Skeletal muscle tissue (tissue), 4 donors: Measurements from ENCODE around the gene PRRC1. TPM values are rescaled to one million over a fixed set of nuclear protein-coding genes. Genes with fewer than 3 reads are reported as not detected.

Experiments
- H3K27ac ChIP-seq: one replicate; pipeline ENCODE4 v1.7.0; 2013; ENCODE audit warnings: mild to moderate bottlenecking, low read depth, low read length, inconsistent platforms
- H3K27me3 ChIP-seq, 3 donors: one replicate each; pipeline ENCODE4 v1.7.0; 2013; ENCODE audit warnings: low read length in 3 of 3; ENCODE audit not compliant: control insufficient read depth in 3 of 3, insufficient read depth in 3 of 3
- H3K36me3 ChIP-seq, 3 donors: one replicate each; pipeline ENCODE4 v1.7.0; 2013; ENCODE audit warnings: low read length in 3 of 3; ENCODE audit not compliant: control insufficient read depth in 3 of 3, insufficient read depth in 3 of 3
- H3K4me1 ChIP-seq, 3 donors: one replicate each; pipeline ENCODE4 v1.7.0; 2013; ENCODE audit warnings: low read length in 3 of 3, mild to moderate bottlenecking in 3 of 3; ENCODE audit not compliant: control insufficient read depth in 3 of 3, insufficient read depth in 3 of 3
- H3K4me3 ChIP-seq, 3 donors: one replicate each; pipeline ENCODE4 v1.7.0; 2013; ENCODE audit warnings: low read length in 3 of 3
- H3K9ac ChIP-seq, 3 donors: one replicate each; pipeline ENCODE4 v1.7.0; 2013; ENCODE audit warnings: low read length in 3 of 3, mild to moderate bottlenecking in 3 of 3, moderate library complexity in 2 of 3, low read depth in 1 of 3
- H3K9me3 ChIP-seq, 3 donors: one replicate each; pipeline ENCODE4 v1.7.0; 2013; ENCODE audit warnings: low read length in 3 of 3; ENCODE audit not compliant: control insufficient read depth in 3 of 3
- total RNA-seq: library from RNA; depleted of rRNA; stranded (reverse); fragments of >200 nt; gene quantifications from one replicate; pipeline ENCODE4 v1.2.3, GENCODE V29; 2014
- donor health status: Osteomylitis.

PRRC1 gene
- total RNA-seq, 1 donor from 2014 or later, result 34.4 TPM

DNA sequence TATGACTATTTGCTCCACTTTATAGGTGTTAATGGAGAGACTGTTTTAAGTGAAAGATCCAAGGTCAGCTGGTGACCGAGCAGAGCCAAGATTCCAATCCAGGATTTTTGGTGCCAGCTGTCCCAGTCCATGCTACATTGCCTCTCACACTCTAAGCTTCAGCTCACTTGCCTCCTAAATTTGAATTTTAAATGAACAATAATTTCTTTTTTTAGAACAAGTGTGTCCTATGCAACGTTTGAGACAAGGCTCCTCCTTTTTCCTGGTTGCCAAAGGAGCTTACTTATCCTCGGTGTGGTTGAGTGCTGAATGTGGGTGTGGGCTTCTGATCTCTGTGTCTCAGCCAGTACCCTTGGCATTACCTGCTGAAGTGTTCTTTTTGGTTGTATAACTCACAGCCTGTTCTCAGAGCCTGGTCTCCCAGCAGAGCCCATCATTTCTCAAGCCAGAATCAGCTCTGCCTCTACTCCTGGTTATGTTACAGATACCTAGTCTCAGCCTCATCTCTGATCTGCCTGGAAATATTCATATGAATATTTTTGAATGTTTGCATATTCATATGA is 4.0 kb upstream of the PRRC1 start:
- Histone ChIP-seq H3K4me3 (no peak overlapping the region), H3K4me1 (peaks cover 0 to 12% (median 4%) of the 10 kb centered on the region in 3 donors), H3K9me3 (no peaks in the 10 kb centered on the region), H3K36me3 (no peaks in the 10 kb centered on the region), H3K27ac (no peak overlapping the region), H3K27me3 (no peaks in the 10 kb centered on the region), H3K9ac (no peak overlapping the region)

DNA sequence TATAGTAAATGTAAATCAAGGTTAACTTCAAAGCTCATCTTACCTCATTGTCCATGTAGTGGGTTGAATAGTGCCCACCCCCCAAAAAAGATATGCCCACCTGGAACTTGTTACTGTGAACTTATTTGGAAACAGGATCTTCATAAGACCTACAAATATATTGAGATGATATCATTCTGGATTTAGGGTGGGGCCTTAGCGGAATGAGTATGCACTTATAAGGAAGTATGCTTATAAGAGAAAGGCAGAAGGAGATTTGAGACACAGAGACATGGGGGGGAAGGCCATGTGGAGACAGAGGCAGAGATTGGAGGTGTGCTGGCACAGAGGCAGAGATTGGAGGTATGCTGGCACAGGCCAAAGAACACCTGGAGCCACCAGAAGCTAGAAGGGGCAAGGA is 2.6 kb upstream of the PRRC1 start:
- Histone ChIP-seq H3K4me3 (no peak overlapping the region), H3K27ac (no peak overlapping the region), H3K27me3 (no peaks in the 10 kb centered on the region), H3K9ac (no peak overlapping the region), H3K36me3 (peaks cover 0 to 4% (median 0%) of the 10 kb centered on the region in 3 donors), H3K4me1 (peaks cover 0 to 16% (median 4%) of the 10 kb centered on the region in 3 donors), H3K9me3 (no peaks in the 10 kb centered on the region)

DNA sequence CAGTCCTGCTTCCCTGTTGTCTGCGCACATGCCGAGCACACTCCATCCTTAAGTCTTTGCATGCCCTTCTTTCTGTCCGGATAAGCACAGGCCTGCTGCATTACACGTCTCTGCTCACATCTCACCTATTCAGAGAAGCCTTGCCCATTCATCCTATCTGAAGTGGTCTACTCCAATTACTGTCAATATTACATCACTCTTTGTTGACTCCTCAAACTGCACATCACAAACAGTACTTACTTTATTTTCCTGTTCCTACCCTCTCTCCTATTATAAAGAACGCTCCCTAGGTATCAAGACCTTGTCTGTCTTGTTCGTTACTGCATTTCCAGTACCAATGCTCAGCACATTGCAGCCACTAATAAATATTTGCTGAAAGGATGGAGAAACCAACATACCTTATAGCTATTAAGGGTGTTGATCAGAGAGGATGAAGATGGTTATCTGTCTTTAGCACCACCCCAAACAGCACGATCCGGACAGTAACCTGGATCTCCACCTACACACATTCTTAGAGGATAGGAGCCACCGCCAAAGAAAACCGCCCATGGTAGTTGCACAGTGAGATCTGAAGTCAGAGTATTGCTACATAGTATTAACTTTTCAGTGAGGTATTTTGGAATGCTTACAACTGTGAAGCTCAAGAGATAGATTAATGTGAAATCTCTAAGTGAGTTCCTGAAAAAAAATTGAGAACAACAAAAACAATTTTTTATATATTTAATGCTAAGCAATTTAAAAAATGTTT is 1.6 kb upstream of the PRRC1 start:
- Histone ChIP-seq H3K27me3 (no peaks in the 10 kb centered on the region), H3K27ac (no peak overlapping the region), H3K36me3 (peaks cover 0 to 5% (median 0%) of the 10 kb centered on the region in 3 donors), H3K9ac (no peak overlapping the region), H3K4me3 (no peak overlapping the region), H3K9me3 (no peaks in the 10 kb centered on the region), H3K4me1 (peaks cover 0 to 16% (median 4%) of the 10 kb centered on the region in 3 donors)

DNA sequence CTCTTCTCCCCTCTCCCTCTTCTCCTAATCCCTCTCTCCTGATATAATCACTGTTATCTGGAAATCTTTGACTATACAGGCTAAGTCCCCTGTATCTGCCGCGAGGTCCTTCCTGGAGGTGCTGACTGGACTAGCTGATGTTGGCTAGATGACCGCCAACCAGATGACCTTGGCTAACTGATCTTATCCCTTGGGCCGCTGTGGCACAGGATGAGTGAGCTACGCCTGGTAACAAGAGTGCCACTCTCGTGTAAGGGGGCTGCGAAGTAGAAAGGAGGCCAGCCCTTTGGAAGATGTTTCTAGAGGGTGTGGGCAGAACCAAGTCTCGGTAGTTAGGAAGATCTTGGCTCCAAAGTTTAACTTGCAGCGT is 345 bp upstream of the PRRC1 start:
- Histone ChIP-seq H3K9ac (peak overlapping the region in 2 of 3 donors; percentile 24 to 41), H3K4me1 (peaks cover 0 to 20% (median 4%) of the 10 kb centered on the region in 3 donors)

DNA sequence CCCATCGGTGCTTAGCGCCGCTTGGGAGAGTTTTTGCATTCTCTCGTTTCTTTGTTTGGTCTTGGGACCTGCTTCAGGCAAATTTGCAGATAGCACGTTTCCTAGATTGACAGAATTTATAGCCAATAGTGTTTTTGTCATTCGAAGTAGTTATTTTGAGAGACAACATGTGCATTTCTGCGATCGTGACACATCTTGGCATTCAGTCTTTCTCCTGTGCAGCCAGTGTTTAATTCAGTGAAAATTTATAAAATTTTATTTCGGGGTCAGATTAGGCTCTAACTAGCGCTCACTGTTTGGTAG is 830 bp downstream of the PRRC1 start:
- peak overlapping the region; percentile 79 for H3K27ac ChIP-seq
- H3K36me3 ChIP-seq, result peaks cover 0 to 7% (median under 1%) of the 10 kb centered on the region in 3 donors
- peaks cover 0 to 20% (median 4%) of the 10 kb centered on the region in 3 donors for H3K4me1 ChIP-seq
- H3K4me3 ChIP-seq, result peak overlapping the region; percentile 94 to 97 (median 95)
- H3K9ac ChIP-seq, result peak overlapping the region; percentile 88 to 96 (median 94)
- H3K9me3 ChIP-seq, result no peaks in the 10 kb centered on the region
- H3K27me3 ChIP-seq, result no peaks in the 10 kb centered on the region

More for the DNA sequence above, 345 bp upstream of the PRRC1 start:
- Histone ChIP-seq H3K9me3 (no peaks in the 10 kb centered on the region), H3K4me3 (peak overlapping the region; percentile 84 to 97 (median 94)), H3K36me3 (peaks cover 0 to 5% (median 0%) of the 10 kb centered on the region in 3 donors), H3K27ac (no peak overlapping the region), H3K27me3 (no peaks in the 10 kb centered on the region)

DNA sequence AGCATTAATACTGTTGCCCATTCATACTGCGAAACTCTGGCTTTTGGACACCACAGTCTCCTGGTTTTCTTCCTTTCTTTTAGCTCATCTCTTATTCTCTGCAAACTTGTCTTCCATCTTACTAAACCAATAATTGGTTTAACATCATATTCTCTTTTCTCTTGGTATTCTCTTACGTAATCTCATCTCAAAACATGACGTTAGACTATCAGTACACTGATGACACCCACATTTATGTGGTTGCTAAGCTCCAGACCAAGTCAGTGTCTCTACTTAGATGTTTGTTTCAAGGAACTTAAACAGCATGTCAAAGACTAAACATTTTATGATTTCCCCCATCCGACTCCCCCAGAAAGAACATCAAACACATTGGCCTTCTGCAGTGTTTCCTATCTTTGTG is 2.1 kb downstream of the PRRC1 start:
- Histone ChIP-seq H3K9ac (no peak overlapping the region), H3K4me1 (peaks cover 0 to 20% (median 4%) of the 10 kb centered on the region in 3 donors), H3K4me3 (no peak overlapping the region), H3K27ac (no peak overlapping the region), H3K36me3 (peaks cover 2 to 15% (median 5%) of the 10 kb centered on the region in 3 donors), H3K27me3 (no peaks in the 10 kb centered on the region), H3K9me3 (no peaks in the 10 kb centered on the region)

DNA sequence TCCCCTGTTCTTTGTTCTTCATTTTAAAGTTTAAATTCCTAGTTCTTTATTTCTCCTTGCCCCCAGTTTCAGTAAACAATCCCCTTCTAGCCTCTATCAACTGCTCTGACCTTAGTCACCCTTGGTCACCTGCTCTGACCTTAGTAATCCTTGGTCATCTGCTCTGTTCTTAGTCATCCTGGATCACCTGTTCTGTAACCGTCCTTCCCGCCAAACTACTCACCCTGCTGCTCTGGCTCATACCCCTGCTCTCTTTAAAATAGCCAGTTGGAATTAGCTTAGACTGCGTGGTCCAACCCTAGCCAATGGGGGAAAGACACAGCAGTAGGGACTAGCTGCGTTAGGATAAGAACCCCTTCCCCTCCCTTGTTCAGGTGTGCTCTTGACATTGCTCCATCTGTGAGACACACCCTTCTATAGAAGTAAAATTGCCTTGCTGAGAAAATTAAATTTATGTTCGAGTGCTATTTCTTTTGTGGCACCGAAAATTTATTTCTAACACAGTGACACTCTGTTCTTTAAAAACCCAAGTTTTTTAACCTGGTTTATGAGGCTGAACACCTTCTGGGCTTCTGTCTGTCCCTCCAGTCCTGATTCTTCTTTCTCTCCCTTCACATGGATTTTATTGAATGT is 3.8 kb downstream of the PRRC1 start:
- Histone ChIP-seq H3K9ac (no peak overlapping the region), H3K36me3 (peaks cover 8 to 24% (median 16%) of the 10 kb centered on the region in 3 donors), H3K4me3 (no peak overlapping the region), H3K27ac (no peak overlapping the region), H3K9me3 (no peaks in the 10 kb centered on the region), H3K27me3 (no peaks in the 10 kb centered on the region), H3K4me1 (peaks cover 0 to 20% (median 4%) of the 10 kb centered on the region in 3 donors)

DNA sequence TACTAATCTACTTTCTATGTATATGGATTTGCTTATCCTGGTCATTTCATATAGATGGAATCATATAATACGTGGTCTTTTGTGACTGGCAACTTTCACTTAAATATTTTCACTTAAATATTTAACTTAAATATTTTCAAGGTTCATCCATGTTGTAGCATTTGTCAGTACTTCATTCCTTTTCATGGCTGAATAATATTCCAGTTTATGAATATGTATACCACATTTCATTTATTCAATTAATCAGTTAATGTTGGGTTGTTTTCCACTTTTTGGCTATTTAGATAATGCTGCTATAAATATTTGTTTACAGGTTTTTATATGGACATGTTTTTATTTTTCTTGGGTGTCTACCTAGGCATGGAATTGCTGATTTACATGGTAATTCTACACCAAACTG is 7.7 kb downstream of the PRRC1 start:
- Histone ChIP-seq H3K9me3 (no peaks in the 10 kb centered on the region), H3K27ac (no peak overlapping the region), H3K4me3 (no peak overlapping the region), H3K4me1 (peaks cover 0 to 4% (median 0%) of the 10 kb centered on the region in 3 donors), H3K36me3 (peaks cover 8 to 38% (median 19%) of the 10 kb centered on the region in 3 donors), H3K27me3 (no peaks in the 10 kb centered on the region), H3K9ac (no peak overlapping the region)

DNA sequence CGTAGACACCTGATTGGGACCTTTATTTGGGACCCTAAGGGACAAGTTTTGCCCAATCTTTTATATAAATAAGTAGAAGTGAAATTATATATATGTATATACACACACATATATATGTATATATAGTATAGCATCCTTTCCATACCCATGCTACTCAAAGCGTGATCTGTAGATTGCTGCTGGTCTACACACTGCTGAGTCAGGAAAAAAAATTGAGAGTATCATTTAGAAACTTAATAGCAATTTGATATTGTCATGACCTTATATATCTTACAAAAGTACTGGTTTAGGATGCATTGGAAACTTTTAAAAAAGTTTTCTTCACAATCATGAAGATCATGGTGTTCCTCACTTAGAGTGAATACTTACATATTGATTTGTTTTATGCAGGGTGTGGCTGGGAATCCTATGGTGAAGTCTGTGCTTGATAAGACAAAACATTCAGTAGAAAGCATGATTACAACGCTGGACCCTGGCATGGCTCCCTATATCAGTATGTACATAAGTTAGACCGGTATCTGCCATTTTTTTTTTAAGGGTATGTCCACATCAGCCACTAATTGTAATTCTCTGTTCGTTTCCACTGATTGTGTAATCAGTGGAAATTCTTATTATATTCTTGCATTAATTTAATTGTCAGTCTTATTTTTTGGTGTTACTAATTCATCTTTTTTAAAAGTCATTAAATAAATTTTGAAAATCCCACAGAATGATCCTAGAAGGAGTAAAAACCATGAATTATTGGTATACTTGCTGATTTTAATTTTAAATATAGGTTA is 12.7 kb downstream of the PRRC1 start:
- Histone ChIP-seq H3K4me1 (no peaks in the 10 kb centered on the region), H3K9me3 (no peaks in the 10 kb centered on the region), H3K27me3 (no peaks in the 10 kb centered on the region), H3K27ac (no peak overlapping the region), H3K36me3 (peaks cover 0 to 53% (median 36%) of the 10 kb centered on the region in 3 donors), H3K9ac (no peak overlapping the region), H3K4me3 (no peak overlapping the region)
